ENCODE measurements around the gene ARVCF. TPM values are rescaled to one million over a fixed set of nuclear protein-coding genes. Genes with fewer than 3 reads are reported as not detected.

Gene ARVCF
- total RNA-seq, 1 experiment from 2014 or later: 4.3 TPM

- no peak overlapping the region for H3K9ac ChIP-seq (ENCODE audit: low read length)
- no peak overlapping the region for H2AFZ ChIP-seq (ENCODE audit: low read length)
- H3K9me2 ChIP-seq (replicated peaks; ENCODE audit: insufficient read depth, low read length): no peaks in the 10 kb centered on the region
- no peaks in the 10 kb centered on the region for H3K27me3 ChIP-seq (ENCODE audit: low read length)
- no peaks in the 10 kb centered on the region for H3K9me3 ChIP-seq (ENCODE audit: low read length)
- H3K36me3 ChIP-seq (ENCODE audit: insufficient read depth, low read length): no peaks in the 10 kb centered on the region
- no peaks in the 10 kb centered on the region; the same call in 1 of the 2 replicates for H3K79me2 ChIP-seq (ENCODE audit: low read length)
- no peak overlapping the region for H3K27ac ChIP-seq (ENCODE audit: low read length)
- H3K4me2 ChIP-seq (ENCODE audit: low read depth, low read length, poor library complexity, severe bottlenecking): no peak overlapping the region
- peaks cover 5% of the 10 kb centered on the region for H3K4me1 ChIP-seq (ENCODE audit: low read length)
- H4K20me1 ChIP-seq (ENCODE audit: insufficient read depth, low read depth, low read length): peaks cover 23% of the 10 kb centered on the region
- DNase-seq: no peak
- no peak overlapping the region for H3K4me3 ChIP-seq (ENCODE audit: low read length)
These were observed 25.8 kb downstream of the ARVCF start for GRCh38 chr22:19990609-19991394.

- Histone ChIP-seq H3K27me3 (ENCODE audit: low read length) (no peaks in the 10 kb centered on the region), H3K4me2 (ENCODE audit: low read depth, low read length, poor library complexity, severe bottlenecking) (no peak overlapping the region), H2AFZ (ENCODE audit: low read length) (no peak overlapping the region), H3K9me2 (replicated peaks; ENCODE audit: insufficient read depth, low read length) (no peaks in the 10 kb centered on the region), H3K9ac (ENCODE audit: low read length) (no peak overlapping the region), H3K79me2 (ENCODE audit: low read length) (no peaks in the 10 kb centered on the region; the same call in 1 of the 2 replicates), H3K9me3 (ENCODE audit: low read length) (no peaks in the 10 kb centered on the region), H4K20me1 (ENCODE audit: insufficient read depth, low read depth, low read length) (peaks cover 25% of the 10 kb centered on the region), H3K27ac (ENCODE audit: low read length) (no peak overlapping the region), H3K36me3 (ENCODE audit: insufficient read depth, low read length) (no peaks in the 10 kb centered on the region), H3K4me3 (ENCODE audit: low read length) (no peak overlapping the region), H3K4me1 (ENCODE audit: low read length) (peaks cover 5% of the 10 kb centered on the region)
- DNase-seq: no peak
These were observed 26.4 kb downstream of the ARVCF start for GRCh38 chr22:19990188-19990587.

- no peaks in the 10 kb centered on the region for H3K9me3 ChIP-seq (ENCODE audit: low read length)
- no peaks in the 10 kb centered on the region; the same call in 1 of the 2 replicates for H3K79me2 ChIP-seq (ENCODE audit: low read length)
- H3K27ac ChIP-seq (ENCODE audit: low read length): no peak overlapping the region
- no peaks in the 10 kb centered on the region for H3K27me3 ChIP-seq (ENCODE audit: low read length)
- H3K36me3 ChIP-seq (ENCODE audit: insufficient read depth, low read length): no peaks in the 10 kb centered on the region
- no peak overlapping the region for H2AFZ ChIP-seq (ENCODE audit: low read length)
- H3K9me2 ChIP-seq (replicated peaks; ENCODE audit: insufficient read depth, low read length): no peaks in the 10 kb centered on the region
- no peak overlapping the region for H3K4me3 ChIP-seq (ENCODE audit: low read length)
- H4K20me1 ChIP-seq (ENCODE audit: insufficient read depth, low read depth, low read length): peaks cover 30% of the 10 kb centered on the region
- DNase-seq: no peak
- no peak overlapping the region for H3K4me2 ChIP-seq (ENCODE audit: low read depth, low read length, poor library complexity, severe bottlenecking)
- peaks cover 5% of the 10 kb centered on the region for H3K4me1 ChIP-seq (ENCODE audit: low read length)
- H3K9ac ChIP-seq (ENCODE audit: low read length): no peak overlapping the region
These were observed 26.9 kb downstream of the ARVCF start for GRCh38 chr22:19989725-19990067.

- Histone ChIP-seq H3K9me3 (ENCODE audit: low read length) (no peaks in the 10 kb centered on the region), H3K9ac (ENCODE audit: low read length) (no peak overlapping the region), H3K4me1 (ENCODE audit: low read length) (peaks cover 5% of the 10 kb centered on the region), H3K27ac (ENCODE audit: low read length) (no peak overlapping the region), H3K27me3 (ENCODE audit: low read length) (no peaks in the 10 kb centered on the region), H3K4me3 (ENCODE audit: low read length) (no peak overlapping the region), H3K36me3 (ENCODE audit: insufficient read depth, low read length) (no peaks in the 10 kb centered on the region), H3K4me2 (ENCODE audit: low read depth, low read length, poor library complexity, severe bottlenecking) (no peak overlapping the region), H3K79me2 (ENCODE audit: low read length) (no peaks in the 10 kb centered on the region; the same call in 1 of the 2 replicates), H4K20me1 (ENCODE audit: insufficient read depth, low read depth, low read length) (peaks cover 33% of the 10 kb centered on the region), H2AFZ (ENCODE audit: low read length) (no peak overlapping the region), H3K9me2 (replicated peaks; ENCODE audit: insufficient read depth, low read length) (no peaks in the 10 kb centered on the region)
- DNase-seq: no peak
These were observed 27.5 kb downstream of the ARVCF start for GRCh38 chr22:19988965-19989724.

GRCh38 chr22:19988331-19988808 lies 28.3 kb downstream of the ARVCF start:
- Histone ChIP-seq H3K4me1 (ENCODE audit: low read length) (peaks cover 5% of the 10 kb centered on the region), H3K36me3 (ENCODE audit: insufficient read depth, low read length) (no peaks in the 10 kb centered on the region), H4K20me1 (ENCODE audit: insufficient read depth, low read depth, low read length) (peaks cover 35% of the 10 kb centered on the region), H3K27ac (ENCODE audit: low read length) (no peak overlapping the region), H3K9ac (ENCODE audit: low read length) (no peak overlapping the region), H3K9me3 (ENCODE audit: low read length) (no peaks in the 10 kb centered on the region), H3K4me2 (ENCODE audit: low read depth, low read length, poor library complexity, severe bottlenecking) (no peak overlapping the region), H3K27me3 (ENCODE audit: low read length) (no peaks in the 10 kb centered on the region), H3K4me3 (ENCODE audit: low read length) (no peak overlapping the region), H3K79me2 (ENCODE audit: low read length) (no peaks in the 10 kb centered on the region), H3K9me2 (replicated peaks; ENCODE audit: insufficient read depth, low read length) (no peaks in the 10 kb centered on the region), H2AFZ (ENCODE audit: low read length) (no peak overlapping the region)
- no peak for DNase-seq

- Histone ChIP-seq H3K4me2 (ENCODE audit: low read depth, low read length, poor library complexity, severe bottlenecking) (no peak overlapping the region), H3K9ac (ENCODE audit: low read length) (no peak overlapping the region), H3K27me3 (ENCODE audit: low read length) (no peaks in the 10 kb centered on the region), H3K79me2 (ENCODE audit: low read length) (no peaks in the 10 kb centered on the region), H3K4me1 (ENCODE audit: low read length) (peaks cover 5% of the 10 kb centered on the region), H4K20me1 (ENCODE audit: insufficient read depth, low read depth, low read length) (peaks cover 34% of the 10 kb centered on the region), H2AFZ (ENCODE audit: low read length) (no peak overlapping the region), H3K4me3 (ENCODE audit: low read length) (no peak overlapping the region), H3K27ac (ENCODE audit: low read length) (no peak overlapping the region), H3K9me2 (replicated peaks; ENCODE audit: insufficient read depth, low read length) (no peaks in the 10 kb centered on the region), H3K9me3 (ENCODE audit: low read length) (no peaks in the 10 kb centered on the region), H3K36me3 (ENCODE audit: insufficient read depth, low read length) (no peaks in the 10 kb centered on the region)
- no peak for DNase-seq
These were observed 29.0 kb downstream of the ARVCF start for GRCh38 chr22:19987394-19988306.

- no peak overlapping the region for H3K27ac ChIP-seq (ENCODE audit: low read length)
- H3K79me2 ChIP-seq (ENCODE audit: low read length): no peaks in the 10 kb centered on the region
- H3K9me3 ChIP-seq (ENCODE audit: low read length): no peaks in the 10 kb centered on the region
- no peaks in the 10 kb centered on the region for H3K9me2 ChIP-seq (replicated peaks; ENCODE audit: insufficient read depth, low read length)
- no peak overlapping the region for H2AFZ ChIP-seq (ENCODE audit: low read length)
- peak; percentile 81 for DNase-seq
- peak overlapping the region; percentile 75 for H3K4me2 ChIP-seq (ENCODE audit: low read depth, low read length, poor library complexity, severe bottlenecking)
- peaks cover 34% of the 10 kb centered on the region for H4K20me1 ChIP-seq (ENCODE audit: insufficient read depth, low read depth, low read length)
- H3K4me1 ChIP-seq (ENCODE audit: low read length): peaks cover 5% of the 10 kb centered on the region
- peak overlapping the region; percentile 59; the same call in 1 of the 2 replicates for H3K4me3 ChIP-seq (ENCODE audit: low read length)
- no peaks in the 10 kb centered on the region for H3K27me3 ChIP-seq (ENCODE audit: low read length)
- no peaks in the 10 kb centered on the region for H3K36me3 ChIP-seq (ENCODE audit: insufficient read depth, low read length)
- H3K9ac ChIP-seq (ENCODE audit: low read length): peak overlapping the region; percentile 45
These were observed 29.9 kb downstream of the ARVCF start for GRCh38 chr22:19986410-19987341.
